Renal pelvis (tissue), 12 donors: ENCODE measurements around the gene ANTKMT. TPM values are rescaled to one million over a fixed set of nuclear protein-coding genes. Genes with fewer than 3 reads are reported as not detected.

Source experiments
- DNase-seq: peaks from one replicate; pipeline ENCODE4 v3.0.0-alpha.2; 2013
- long read RNA-seq, 16 experiments: transcript quantifications; one replicate each; lab custom pipeline, GENCODE V29; 2026
- polyA plus RNA-seq, 3 donors: library from polyadenylated mRNA; unstranded; fragments of 120-200 nt; gene quantifications; one replicate each; pipeline ENCODE4 v1.2.1, GENCODE V29; 2013; ENCODE audit not compliant: insufficient read length in 3 of 3

ANTKMT gene, protein sequence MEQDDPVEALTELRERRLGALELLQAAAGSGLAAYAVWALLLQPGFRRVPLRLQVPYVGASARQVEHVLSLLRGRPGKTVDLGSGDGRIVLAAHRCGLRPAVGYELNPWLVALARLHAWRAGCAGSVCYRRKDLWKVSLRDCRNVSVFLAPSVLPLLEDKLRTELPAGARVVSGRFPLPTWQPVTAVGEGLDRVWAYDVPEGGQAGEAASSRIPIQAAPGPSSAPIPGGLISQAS
- 10 to 100 TPM; 18.9 to 24.3 (median 22.5) TPM for polyA plus RNA-seq
- long read RNA-seq, donor 1, transcript FAM173A-207 (5 exons, 1,052 nt) = major isoform, 12 of 25 reads
- long read RNA-seq, donor 1, transcript FAM173A-201 (4 exons, 806 nt) = major isoform, 12 of 25 reads
- long read RNA-seq, donor 1, partial matches to known transcripts = 0 of 25 reads
- long read RNA-seq, donor 1, other reads (novel, unspliced or antisense) = 0 of 25 reads
- long read RNA-seq, donor 2, transcript FAM173A-207 (5 exons, 1,052 nt) = major isoform, 13 of 18 reads
- long read RNA-seq, donor 2, partial matches to known transcripts = 0 of 18 reads
- long read RNA-seq, donor 2, other reads (novel, unspliced or antisense) = 0 of 18 reads
- long read RNA-seq, donor 3, transcript FAM173A-207 (5 exons, 1,052 nt) = major isoform, 17 of 21 reads
- long read RNA-seq, donor 3, partial matches to known transcripts = 0 of 21 reads
- long read RNA-seq, donor 3, other reads (novel, unspliced or antisense) = 0 of 21 reads
- long read RNA-seq, donor 4, transcript FAM173A-207 (5 exons, 1,052 nt) = major isoform, 22 of 35 reads
- long read RNA-seq, donor 4, transcript FAM173A-201 (4 exons, 806 nt) = minor isoform, 9 of 35 reads
- long read RNA-seq, donor 4, partial matches to known transcripts = 0 of 35 reads
- long read RNA-seq, donor 4, other reads (novel, unspliced or antisense) = 0 of 35 reads
- long read RNA-seq, donor 5, transcript FAM173A-207 (5 exons, 1,052 nt) = major isoform, 8 of 9 reads
- long read RNA-seq, donor 5, partial matches to known transcripts = 0 of 9 reads
- long read RNA-seq, donor 5, other reads (novel, unspliced or antisense) = 0 of 9 reads
- long read RNA-seq, donor 6, transcript FAM173A-207 (5 exons, 1,052 nt) = major isoform, 11 of 14 reads
- long read RNA-seq, donor 6, partial matches to known transcripts = 0 of 14 reads
- long read RNA-seq, donor 6, other reads (novel, unspliced or antisense) = 0 of 14 reads
- long read RNA-seq, donor 7, transcript FAM173A-207 (5 exons, 1,052 nt) = major isoform, 23 of 35 reads
- long read RNA-seq, donor 7, transcript FAM173A-201 (4 exons, 806 nt) = minor isoform, 6 of 35 reads
- long read RNA-seq, donor 7, partial matches to known transcripts = 0 of 35 reads
- long read RNA-seq, donor 7, other reads (novel, unspliced or antisense) = 0 of 35 reads
- long read RNA-seq, donor 8, partial matches to known transcripts = 0 of 4 reads
- long read RNA-seq, donor 8, other reads (novel, unspliced or antisense) = 0 of 4 reads
- long read RNA-seq, donor 9, transcript FAM173A-207 (5 exons, 1,052 nt) = major isoform, 13 of 16 reads
- long read RNA-seq, donor 9, partial matches to known transcripts = 0 of 16 reads
- long read RNA-seq, donor 9, other reads (novel, unspliced or antisense) = 0 of 16 reads
- long read RNA-seq, donor 10, transcript FAM173A-207 (5 exons, 1,052 nt) = major isoform, 11 of 18 reads
- long read RNA-seq, donor 10, partial matches to known transcripts = 0 of 18 reads
- long read RNA-seq, donor 10, other reads (novel, unspliced or antisense) = 0 of 18 reads
- long read RNA-seq, donor 11, transcript FAM173A-207 (5 exons, 1,052 nt) = major isoform, 11 of 14 reads
- long read RNA-seq, donor 11, partial matches to known transcripts = 0 of 14 reads
- long read RNA-seq, donor 11, other reads (novel, unspliced or antisense) = 0 of 14 reads
- long read RNA-seq, donor 12, transcript FAM173A-207 (5 exons, 1,052 nt) = major isoform, 19 of 34 reads
- long read RNA-seq, donor 12, partial matches to known transcripts = 5 of 34 reads
- long read RNA-seq, donor 12, other reads (novel, unspliced or antisense) = 0 of 34 reads
- long read RNA-seq, donor 13, partial matches to known transcripts = 0 of 6 reads
- long read RNA-seq, donor 13, other reads (novel, unspliced or antisense) = 0 of 6 reads
- long read RNA-seq, donor 14 = 0 reads
- long read RNA-seq, donor 15 = 0 reads
- long read RNA-seq, donor 16, transcript FAM173A-207 (5 exons, 1,052 nt) = major isoform, 12 of 19 reads
- long read RNA-seq, donor 16, partial matches to known transcripts = 0 of 19 reads
- long read RNA-seq, donor 16, other reads (novel, unspliced or antisense) = 0 of 19 reads

DNA sequence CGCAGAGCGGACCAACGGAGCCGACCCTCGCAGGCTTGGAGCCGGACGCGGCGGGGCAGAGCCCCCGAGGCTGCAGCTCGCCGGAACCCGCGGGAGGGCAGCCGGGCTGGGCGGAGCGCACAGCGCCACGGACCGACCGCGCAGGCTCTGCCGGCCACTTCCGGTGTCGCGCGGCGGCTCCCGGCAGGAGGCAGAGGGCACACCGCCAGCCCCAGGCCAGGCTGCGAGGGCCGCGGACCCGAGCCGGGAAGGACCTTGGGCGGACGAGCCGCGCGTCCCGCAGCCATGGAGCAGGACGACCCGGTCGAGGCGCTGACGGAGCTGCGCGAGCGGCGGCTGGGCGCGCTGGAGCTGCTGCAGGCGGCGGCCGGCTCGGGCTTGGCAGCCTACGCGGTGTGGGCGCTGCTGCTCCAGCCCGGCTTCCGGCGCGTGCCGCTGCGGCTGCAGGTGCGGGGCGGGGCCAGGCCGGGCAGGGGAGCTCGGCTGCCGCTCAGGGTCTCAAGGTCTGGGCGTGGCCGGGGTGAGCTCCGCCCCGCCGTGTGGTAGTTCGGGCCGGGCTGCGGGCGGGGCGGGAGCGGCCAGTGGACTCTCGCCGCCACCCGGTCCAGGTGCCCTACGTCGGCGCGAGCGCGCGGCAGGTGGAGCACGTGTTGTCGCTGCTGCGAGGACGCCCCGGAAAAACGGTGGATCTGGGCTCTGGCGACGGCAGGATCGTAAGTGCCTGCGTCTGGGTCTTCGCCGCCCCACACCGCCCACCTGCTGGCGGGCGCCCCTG, at the start of gene ANTKMT:
Gene ANTKMT, plus strand, starts transcription at position 157 of the 775 bp plus-strand sequence. Its CDS starts 129 bp downstream, at position 286.
- DNase-seq = peak; percentile 79

DNA sequence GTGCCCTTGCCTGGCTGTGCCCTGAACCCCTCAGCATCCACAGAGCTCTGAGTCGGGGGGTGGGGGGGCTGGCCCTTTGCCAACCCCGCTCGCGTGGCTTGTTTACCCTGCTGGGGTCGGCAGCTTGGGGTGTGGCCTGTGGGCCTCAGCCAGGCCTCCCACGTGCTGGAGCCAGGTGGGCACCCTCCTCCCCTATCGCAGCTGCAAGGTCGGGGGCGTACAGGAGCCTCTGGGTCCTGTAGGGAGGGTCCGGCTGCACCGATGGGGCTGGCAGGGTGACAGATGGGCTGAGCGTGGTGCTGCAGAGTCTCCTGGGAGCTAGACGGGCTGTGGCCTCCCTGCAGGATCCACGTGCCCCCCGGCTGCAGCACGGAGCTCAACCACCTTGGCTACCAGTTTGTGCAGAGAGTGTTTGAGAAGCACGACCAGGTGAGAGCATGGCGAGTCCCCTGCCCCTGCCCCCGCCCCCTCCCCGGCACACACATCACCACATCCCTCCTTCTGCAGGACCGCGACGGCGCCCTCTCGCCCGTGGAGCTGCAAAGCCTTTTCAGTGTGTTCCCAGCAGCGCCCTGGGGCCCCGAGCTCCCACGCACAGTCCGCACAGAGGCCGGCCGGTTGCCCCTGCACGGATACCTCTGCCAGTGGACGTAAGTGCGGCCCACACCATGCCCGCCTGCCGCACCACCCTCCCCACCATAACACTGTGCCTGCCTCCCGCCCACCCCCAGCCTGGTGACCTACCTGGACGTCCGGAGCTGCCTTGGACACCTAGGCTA, 49.4 kb upstream of the ANTKMT start:
- no peak for DNase-seq

DNA sequence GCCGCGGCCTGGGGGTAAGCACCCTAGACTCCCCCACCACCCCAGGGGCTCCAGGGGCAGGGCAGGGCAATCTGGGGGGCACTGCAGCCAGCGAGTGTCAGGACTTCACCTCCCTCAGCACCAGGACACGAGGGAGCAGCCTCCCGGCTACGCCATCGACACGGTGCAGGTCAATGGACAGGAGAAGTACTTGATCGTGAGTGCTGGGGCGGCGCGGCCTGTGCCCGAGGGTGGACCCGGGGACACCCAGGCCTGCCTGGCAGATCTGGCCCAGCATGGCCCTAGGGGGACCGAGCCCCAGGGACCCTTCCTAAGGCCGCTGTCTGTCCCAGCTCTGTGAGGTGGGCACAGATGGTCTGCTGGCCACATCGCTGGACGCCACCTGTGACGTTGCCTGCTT, 48.6 kb upstream of the ANTKMT start:
- DNase-seq = no peak

DNA sequence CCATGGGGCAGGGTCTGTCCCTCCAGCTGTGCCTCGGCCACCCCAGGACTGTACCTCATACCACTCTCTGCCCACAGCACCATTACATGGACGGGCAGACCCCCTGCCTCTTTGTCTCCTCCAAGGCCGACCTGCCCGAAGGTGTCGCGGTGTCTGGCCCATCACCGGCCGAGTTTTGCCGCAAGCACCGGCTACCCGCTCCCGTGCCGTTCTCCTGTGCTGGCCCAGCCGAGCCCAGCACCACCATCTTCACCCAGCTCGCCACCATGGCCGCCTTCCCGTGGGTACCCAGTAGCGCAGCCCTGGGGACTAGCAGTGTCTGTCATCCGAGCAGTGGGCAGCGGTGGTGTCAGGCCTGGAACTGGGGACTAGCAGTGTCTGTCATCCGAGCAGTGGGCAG, 48.1 kb upstream of the ANTKMT start:
- DNase-seq = no peak

DNA sequence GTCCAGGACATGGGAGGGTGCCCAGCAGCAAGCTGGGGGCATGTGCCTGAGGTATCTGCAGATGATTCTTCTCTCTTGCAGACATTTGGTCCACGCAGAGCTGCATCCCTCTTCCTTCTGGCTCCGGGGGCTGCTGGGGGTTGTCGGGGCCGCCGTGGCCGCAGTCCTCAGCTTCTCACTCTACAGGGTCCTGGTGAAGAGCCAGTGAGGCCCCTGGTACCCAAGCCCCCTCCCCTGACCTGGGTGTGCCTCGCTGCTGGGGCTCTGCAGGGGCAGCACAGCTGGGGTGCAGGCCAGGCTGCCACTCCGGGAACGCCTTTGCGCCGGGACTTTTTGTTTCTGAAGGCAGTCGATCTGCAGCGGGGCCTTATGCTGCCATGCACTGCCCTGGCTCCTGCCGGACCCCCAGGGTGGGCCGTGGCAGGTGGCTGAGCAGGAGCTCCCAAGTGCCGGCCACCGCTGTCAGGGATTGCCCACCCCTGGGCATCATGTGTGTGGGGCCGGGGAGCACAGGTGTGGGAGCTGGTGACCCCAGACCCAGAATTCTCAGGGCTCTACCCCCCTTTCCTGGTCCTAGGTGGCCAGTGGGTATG, 47.5 kb upstream of the ANTKMT start:
- no peak for DNase-seq

DNA sequence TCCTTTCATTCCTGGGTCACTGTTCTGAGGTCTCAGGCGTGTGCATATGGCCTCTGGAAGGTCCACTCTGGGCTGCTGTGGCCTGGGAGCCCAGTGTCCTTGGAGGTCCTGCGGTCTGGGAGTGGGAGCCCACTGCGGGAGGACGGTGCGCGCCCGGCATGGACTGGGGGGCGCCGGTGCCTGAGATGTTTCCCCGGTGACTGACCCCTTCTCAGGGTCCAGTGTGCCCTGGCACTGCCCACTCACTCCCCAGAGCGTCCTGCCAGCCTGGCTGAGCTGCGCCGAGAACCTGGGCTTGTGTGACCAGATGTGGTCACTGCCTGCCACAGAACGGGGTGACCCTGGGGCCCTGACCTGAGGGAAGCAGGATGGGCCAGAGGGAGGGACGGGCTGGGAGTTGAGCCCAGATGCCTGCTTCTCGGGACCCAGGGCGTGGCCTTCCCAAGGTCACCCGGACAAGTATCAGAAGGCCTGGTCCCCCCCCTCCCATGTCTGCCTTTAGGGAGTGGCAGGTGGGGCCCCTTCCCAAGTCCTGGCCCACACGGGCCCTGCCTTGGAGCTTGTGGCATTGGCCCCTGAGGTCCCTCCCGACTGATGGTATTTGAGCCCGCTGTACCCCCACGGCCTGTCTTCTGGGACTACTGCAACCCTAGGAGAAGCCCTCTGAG, 46.6 kb upstream of the ANTKMT start:
- no peak for DNase-seq

DNA sequence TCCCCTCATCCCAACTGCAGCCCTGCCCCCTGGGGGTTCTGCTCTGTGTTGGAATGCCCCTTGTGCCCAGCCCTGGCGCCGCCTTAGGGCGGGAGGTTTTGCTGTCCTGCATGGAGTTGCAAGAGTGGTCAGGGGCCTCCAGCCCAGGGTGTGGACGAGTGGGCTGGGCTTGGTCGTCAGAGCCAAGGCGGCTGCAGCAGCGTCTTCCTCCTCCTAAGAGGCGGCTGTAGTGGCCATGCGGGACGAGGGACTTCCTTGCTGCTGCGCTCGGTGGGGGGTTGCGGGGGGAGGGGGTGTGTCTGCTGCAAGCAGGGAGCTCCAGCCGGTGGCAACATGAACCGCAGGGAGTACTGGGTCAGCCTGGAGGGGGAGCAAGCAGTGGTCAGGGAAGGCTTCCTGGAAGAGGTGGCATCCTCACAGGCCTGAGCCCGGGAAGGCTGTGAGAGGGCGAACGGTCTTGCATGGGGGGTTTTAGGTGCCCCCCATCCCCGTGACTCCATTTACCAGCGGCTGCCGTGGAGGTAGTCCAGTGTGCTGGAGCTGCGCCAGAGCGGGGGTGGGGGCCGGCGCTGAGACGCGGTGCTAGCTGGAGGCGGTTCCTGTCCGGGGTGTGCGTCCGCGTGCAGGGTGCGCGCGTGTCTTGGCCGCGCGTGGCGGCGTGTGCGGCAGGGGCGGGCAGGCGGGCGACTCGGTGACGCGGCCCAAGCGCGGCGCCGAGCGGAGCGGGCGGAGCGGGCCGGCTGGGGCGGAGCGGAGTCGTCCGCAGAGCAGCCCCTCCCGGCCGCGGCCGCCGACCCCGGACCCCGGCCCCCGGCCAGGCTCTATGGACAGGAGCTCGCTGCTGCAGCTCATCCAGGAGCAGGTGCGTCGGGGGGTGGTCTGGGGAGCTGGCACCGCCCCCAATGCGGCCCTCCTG, 45.7 kb upstream of the ANTKMT start, which contains the start of gene RHBDL1:
Gene RHBDL1, plus strand, starts transcription at position 704 of the 916 bp plus-strand sequence. Its CDS starts 120 bp downstream, at position 824.
- no peak for DNase-seq

DNA sequence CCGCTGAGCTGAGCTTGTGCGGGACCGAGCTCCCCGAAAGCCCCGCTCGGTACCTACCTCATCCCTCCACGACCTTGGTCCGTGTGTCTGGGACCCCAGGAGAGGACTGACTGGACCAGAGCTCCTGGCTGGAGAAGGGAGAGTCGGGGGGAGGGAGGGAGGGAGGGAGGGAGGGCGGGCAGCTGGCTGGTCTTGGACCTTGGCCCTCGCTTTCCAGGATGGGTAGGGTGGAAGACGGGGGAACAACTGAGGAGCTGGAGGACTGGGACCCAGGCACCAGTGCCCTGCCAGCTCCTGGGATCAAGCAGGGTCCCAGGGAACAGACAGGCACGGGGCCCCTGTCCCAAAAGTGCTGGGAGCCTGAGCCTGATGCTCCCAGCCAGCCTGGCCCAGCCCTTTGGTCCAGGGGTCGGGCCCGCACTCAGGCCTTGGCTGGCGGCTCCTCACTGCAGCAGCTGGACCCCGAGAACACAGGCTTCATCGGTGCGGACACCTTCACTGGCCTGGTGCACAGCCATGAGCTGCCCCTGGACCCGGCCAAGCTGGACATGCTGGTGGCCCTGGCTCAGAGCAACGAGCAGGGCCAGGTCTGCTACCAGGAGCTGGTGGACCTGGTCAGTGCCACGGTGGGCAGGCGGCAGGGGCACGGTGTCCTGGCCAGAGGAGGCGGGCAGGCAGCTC, 44.9 kb upstream of the ANTKMT start:
- no peak for DNase-seq

DNA sequence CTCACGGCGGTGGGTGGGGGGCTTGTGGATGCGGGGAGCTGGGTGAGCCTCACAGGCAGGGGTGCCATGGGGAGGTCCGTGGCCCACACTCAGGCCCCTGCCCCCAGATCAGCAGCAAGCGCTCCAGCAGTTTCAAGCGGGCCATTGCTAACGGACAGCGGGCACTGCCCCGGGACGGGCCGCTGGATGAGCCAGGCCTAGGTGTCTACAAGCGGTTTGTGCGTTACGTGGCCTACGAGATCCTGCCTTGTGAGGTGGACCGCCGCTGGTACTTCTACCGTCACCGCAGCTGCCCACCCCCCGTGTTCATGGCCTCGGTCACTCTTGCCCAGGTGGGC, 44.4 kb upstream of the ANTKMT start:
- no peak for DNase-seq

DNA sequence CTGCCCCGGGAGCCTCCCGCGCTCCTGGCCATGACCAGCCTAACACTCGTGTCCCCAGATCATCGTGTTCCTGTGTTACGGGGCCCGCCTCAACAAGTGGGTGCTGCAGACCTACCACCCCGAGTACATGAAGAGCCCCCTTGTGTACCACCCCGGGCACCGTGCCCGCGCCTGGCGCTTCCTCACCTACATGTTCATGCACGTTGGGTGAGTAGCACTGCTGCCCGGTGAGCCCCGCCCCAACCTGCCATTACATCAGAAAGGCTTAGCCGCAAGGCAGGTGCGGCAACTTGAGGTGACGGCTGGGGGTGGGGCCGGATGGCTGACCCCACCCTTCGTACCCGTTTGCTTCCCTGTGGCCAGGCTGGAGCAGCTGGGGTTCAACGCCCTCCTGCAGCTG, 44.0 kb upstream of the ANTKMT start:
- no peak for DNase-seq

DNA sequence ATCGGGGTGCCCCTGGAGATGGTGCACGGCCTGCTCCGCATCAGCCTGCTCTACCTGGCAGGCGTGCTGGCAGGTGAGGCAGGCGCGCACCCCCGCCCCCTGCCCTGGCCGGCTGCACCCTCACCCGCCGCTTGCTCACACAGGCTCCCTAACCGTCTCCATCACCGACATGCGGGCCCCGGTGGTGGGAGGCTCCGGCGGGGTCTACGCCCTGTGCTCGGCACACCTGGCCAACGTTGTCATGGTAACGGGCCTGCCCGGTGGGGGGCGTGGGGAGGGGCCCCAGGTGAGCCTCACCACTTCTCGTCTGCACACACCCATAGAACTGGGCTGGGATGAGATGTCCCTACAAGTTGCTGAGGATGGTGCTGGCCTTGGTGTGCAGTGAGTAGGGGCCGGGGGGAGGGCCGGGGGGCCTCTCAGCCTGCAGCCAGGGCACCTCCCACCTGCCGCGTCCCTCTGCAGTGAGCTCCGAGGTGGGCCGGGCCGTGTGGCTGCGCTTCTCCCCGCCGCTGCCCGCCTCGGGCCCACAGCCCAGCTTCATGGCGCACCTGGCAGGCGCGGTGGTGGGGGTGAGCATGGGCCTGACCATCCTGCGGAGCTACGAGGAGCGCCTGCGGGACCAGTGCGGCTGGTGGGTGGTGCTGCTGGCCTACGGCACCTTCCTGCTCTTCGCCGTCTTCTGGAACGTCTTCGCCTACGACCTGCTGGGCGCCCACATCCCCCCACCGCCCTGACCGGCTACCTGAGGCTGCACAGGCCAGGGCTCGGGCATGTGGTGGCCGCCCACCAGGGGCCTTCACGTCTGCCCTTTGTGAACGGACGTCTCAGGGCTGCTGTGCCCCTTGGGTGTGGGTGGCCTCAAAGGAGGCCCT, 43.4 kb upstream of the ANTKMT start:
- no peak for DNase-seq

DNA sequence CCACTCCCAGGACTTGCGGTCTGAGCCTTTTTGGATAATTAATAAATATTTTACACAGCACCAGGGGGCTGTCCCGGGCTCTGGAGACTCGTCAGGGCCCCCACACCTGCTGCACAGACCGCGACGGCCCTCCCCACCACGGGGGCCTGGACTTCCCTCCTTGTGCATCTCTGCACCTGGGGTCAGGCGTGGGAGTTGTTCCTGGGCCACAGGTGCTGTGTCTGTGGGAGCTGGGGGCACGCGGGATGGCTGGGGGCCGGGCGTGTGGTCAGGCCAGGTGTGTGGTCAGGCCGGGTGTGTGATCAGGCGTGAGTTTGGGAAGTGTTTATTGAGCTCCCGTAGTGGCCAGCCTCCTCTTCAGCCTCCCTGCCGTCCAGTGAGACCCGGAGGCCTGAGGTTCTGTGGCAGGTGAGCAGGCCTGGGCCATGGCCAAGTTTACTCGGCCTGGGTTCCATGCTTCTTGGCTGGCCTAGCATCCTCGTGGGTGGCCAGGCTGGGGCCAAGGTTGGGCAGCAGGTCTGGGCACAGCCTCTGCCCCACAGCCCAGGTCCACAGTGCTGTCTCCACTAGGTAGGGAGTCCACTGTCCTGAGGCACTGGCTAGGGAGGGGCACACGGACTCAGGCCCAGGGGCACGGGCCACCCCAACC, 42.6 kb upstream of the ANTKMT start:
- DNase-seq = no peak
